Measurements from ENCODE around the gene SLX4. TPM values are rescaled to one million over a fixed set of nuclear protein-coding genes. Genes with fewer than 3 reads are reported as not detected.

The SLX4 gene
- total and polyA plus RNA-seq, 4 donors = 0.50 to 5.0 (median 4.5) TPM

DNA sequence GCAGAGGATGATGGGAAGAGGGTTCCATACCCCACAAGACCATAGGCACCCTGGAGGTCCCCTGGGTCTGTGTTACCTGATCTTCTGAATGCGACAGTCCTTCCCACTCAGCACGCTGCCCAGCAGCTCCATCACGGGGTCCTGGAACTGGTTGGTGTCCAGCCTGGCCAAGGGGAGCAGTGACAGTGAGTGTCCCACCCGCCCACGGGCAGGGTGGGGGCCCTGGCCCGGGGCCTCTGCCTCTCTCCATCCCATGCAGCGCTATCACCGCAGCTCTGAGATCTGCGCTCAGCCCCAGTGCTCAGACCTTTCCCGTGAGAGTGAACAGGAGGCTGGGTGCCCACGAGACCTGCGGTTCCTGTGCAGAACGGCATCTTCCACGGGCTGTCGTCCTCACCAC lies 49.8 kb downstream of the SLX4 start:
- DNase-seq (no peak), ATAC-seq (ENCODE audit: low FRiP score) (no peak)
- no peaks in the 10 kb centered on the region for H3K9me3 ChIP-seq (ENCODE audit: control insufficient read depth, low read length)
- 86 to 91% methylated on average over 15 of the region's 15 CpGs for WGBS, 2 donors
- H3K27ac ChIP-seq (ENCODE audit: low read depth in 1 of 2, low read length in 2 of 2) = no peak overlapping the region
- intact Hi-C loops (cut with DNase I) = no loop called here
- H3K4me3 ChIP-seq (ENCODE audit: low read length in 2 of 2) = no peak overlapping the region
- H3K4me1 ChIP-seq (ENCODE audit: control insufficient read depth in 1 of 2, insufficient read depth in 2 of 2, low read length in 2 of 2) = no peaks in the 10 kb centered on the region
- no peaks in the 10 kb centered on the region for H3K27me3 ChIP-seq (ENCODE audit: control insufficient read depth in 1 of 2, insufficient read depth in 2 of 2, low read length in 1 of 2)
- no peaks in the 10 kb centered on the region for H3K36me3 ChIP-seq (ENCODE audit: control insufficient read depth in 1 of 2, insufficient read depth in 2 of 2, low read length in 1 of 2)

DNA sequence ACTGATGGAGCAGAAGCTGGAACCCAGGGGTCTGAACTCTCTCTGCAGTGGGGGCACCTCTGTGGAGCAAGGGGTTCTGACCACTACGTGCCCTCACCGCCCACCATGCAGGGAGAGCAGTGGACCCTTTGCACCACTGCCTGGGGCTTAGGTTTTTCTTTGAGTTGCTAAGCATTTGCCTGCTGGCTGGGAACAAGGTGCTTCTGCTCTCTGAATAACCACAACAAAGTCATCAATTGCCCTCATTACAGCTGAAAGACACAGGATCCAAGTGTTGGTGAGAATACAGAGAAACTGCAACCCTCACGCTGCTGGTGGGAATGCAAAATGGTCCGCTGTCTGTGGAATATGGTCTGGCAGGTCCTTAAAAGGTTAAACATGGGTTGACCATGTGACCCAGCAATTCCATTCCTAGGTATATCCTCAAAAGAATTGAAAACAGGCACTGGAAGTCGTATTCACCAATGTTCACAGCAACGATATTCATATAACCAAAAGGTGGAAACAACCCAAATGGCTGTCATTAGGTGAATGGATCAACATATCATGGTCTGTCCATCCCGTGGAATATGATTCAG lies 57.0 kb downstream of the SLX4 start:
- WGBS, 2 donors = 90 to 94% methylated on average over 7 of the region's 7 CpGs
- intact Hi-C loops (cut with DNase I) = no loop called here
- no peak overlapping the region for H3K27ac ChIP-seq (ENCODE audit: low read depth in 1 of 2, low read length in 2 of 2)

DNA sequence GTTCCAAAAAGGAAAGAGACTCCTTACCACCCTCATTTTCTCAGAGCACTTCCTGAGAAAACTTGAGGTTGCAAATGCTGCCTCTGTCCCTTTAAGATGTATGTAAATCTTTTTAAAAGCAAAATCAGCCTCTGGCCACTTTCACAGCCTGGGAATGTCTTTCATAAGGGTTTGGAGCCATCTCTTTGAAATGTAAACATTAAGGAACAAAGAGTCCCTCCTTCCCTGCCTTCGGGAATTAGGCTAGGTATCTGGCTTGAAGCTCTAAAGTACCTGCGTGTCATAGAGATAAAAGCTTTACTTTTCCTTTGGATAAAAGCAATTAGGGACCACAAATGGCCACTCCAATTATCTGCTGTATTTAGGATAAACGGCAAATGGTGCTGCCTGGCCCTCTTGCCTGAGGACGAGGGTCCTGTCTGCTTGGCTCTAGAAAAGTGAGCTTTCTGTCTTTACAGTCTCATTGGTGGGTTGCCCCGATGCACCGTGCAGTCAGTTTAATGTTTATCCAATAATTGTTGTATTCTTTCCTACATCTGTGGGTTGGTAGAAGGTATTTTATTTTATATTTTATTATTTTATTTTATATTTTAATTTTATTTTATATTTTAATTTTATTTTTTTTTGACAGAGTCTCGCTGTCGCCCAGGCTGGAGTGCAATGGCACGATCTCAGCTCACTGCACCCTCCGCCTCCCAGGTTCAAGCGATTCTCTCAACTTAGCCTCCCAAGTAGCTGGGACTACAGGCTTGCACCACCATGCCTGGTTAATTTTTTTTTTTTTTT lies 58.1 kb downstream of the SLX4 start:
- intact Hi-C loops (cut with DNase I) = no loop called here
- Histone ChIP-seq H3K27ac (ENCODE audit: low read depth in 1 of 2, low read length in 2 of 2) (no peak overlapping the region), H3K9me3 (ENCODE audit: control insufficient read depth, low read length) (no peaks in the 10 kb centered on the region), H3K4me1 (ENCODE audit: control insufficient read depth in 1 of 2, insufficient read depth in 2 of 2, low read length in 2 of 2) (no peaks in the 10 kb centered on the region), H3K27me3 (ENCODE audit: control insufficient read depth in 1 of 2, insufficient read depth in 2 of 2, low read length in 1 of 2) (no peaks in the 10 kb centered on the region), H3K36me3 (ENCODE audit: control insufficient read depth in 1 of 2, insufficient read depth in 2 of 2, low read length in 1 of 2) (no peaks in the 10 kb centered on the region), H3K4me3 (ENCODE audit: low read length in 2 of 2) (no peak overlapping the region)
- DNase-seq (no peak), ATAC-seq (ENCODE audit: low FRiP score) (no peak)
- WGBS, 2 donors = 73 to 78% methylated on average over 11 of the region's 11 CpGs

More for the DNA sequence above, 57.0 kb downstream of the SLX4 start:
- H3K9me3 ChIP-seq (ENCODE audit: control insufficient read depth, low read length) = no peaks in the 10 kb centered on the region
- H3K4me1 ChIP-seq (ENCODE audit: control insufficient read depth in 1 of 2, insufficient read depth in 2 of 2, low read length in 2 of 2) = no peaks in the 10 kb centered on the region
- ATAC-seq (ENCODE audit: low FRiP score) (no peak), DNase-seq (no peak)
- no peaks in the 10 kb centered on the region for H3K36me3 ChIP-seq (ENCODE audit: control insufficient read depth in 1 of 2, insufficient read depth in 2 of 2, low read length in 1 of 2)
- H3K27me3 ChIP-seq (ENCODE audit: control insufficient read depth in 1 of 2, insufficient read depth in 2 of 2, low read length in 1 of 2) = no peaks in the 10 kb centered on the region
- H3K4me3 ChIP-seq (ENCODE audit: low read length in 2 of 2) = no peak overlapping the region

DNA sequence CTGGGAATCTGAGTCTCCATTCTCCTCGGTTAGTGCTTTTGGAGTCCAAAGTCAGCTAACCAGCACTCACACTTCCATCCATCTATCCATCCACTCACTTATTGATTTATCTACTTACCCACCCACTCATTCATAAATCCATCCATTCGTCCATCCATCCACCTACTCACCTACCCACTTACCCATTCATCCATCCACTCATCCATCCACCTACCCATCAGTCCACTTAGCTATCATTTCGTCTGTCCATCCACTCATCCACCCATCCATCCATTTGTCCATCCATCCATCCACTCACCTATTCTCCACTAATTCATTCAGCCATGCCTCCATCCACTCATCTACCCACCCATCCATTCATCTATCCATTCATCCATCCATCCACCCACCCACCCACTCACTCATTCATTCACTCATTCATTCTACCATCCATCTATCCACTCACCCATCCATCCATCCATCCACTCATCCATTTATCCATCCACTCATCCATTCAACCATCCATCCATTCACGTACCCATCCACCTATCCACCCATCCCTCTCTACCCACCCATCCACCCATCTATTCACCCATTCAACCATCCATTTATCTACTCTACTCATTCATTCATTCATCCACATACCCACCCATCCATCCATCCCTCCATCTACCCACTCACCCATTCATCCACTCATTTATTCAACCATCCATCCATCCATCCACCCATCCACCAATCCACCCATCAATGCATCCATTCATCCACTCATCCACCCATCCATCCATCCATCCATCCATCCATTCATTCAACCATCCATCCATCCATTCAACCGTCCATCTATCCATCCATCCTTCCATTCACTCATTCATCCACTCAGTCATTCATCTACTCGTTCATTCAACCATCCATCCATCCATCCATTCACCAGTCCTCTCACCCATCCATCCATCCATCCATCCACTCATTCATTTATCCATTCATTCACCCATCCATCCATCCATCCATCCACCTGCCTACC lies 60.3 kb downstream of the SLX4 start:
- no peak for DNase-seq
- WGBS, 2 donors = 91 to 92% methylated on average over 6 of the region's 6 CpGs
- Histone ChIP-seq H3K4me1 (ENCODE audit: control insufficient read depth in 1 of 2, insufficient read depth in 2 of 2, low read length in 2 of 2) (no peaks in the 10 kb centered on the region), H3K27ac (ENCODE audit: low read depth in 1 of 2, low read length in 2 of 2) (no peak overlapping the region), H3K27me3 (ENCODE audit: control insufficient read depth in 1 of 2, insufficient read depth in 2 of 2, low read length in 1 of 2) (no peaks in the 10 kb centered on the region), H3K9me3 (ENCODE audit: control insufficient read depth, low read length) (no peaks in the 10 kb centered on the region), H3K4me3 (ENCODE audit: low read length in 2 of 2) (no peak overlapping the region), H3K36me3 (ENCODE audit: control insufficient read depth in 1 of 2, insufficient read depth in 2 of 2, low read length in 1 of 2) (no peaks in the 10 kb centered on the region)
- intact Hi-C loops (cut with DNase I) = no loop called here
- no peak for ATAC-seq (ENCODE audit: low FRiP score)

DNA sequence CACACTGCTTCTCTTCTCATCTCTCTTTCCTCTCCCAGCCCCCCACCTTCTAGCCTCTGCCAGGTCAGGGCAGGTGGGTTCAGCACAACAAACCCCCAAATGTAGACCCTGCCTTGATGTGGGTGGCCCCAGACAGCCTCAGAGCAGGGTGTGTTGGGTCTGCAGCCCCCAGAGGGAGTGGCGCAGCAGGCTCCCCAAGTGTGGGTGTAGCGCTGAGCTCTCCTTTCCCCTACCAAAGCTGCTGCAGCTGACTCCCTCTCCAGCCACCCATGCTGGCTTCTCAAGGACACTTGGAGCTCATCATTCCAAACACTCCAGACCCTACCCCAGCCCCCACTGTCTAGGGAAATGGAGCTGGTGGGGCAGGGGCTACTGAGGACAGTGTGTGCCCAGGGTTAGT lies 61.5 kb downstream of the SLX4 start:
- Histone ChIP-seq H3K27me3 (ENCODE audit: control insufficient read depth in 1 of 2, insufficient read depth in 2 of 2, low read length in 1 of 2) (no peaks in the 10 kb centered on the region), H3K36me3 (ENCODE audit: control insufficient read depth in 1 of 2, insufficient read depth in 2 of 2, low read length in 1 of 2) (no peaks in the 10 kb centered on the region), H3K4me3 (ENCODE audit: low read length in 2 of 2) (no peak overlapping the region), H3K9me3 (ENCODE audit: control insufficient read depth, low read length) (no peaks in the 10 kb centered on the region), H3K4me1 (ENCODE audit: control insufficient read depth in 1 of 2, insufficient read depth in 2 of 2, low read length in 2 of 2) (no peaks in the 10 kb centered on the region), H3K27ac (ENCODE audit: low read depth in 1 of 2, low read length in 2 of 2) (no peak overlapping the region)
- DNase-seq (no peak), ATAC-seq (ENCODE audit: low FRiP score) (no peak)
- WGBS, 2 donors = 97 to 98% methylated on average over 2 of the region's 2 CpGs
- intact Hi-C loops (cut with DNase I) = no loop called here

DNA sequence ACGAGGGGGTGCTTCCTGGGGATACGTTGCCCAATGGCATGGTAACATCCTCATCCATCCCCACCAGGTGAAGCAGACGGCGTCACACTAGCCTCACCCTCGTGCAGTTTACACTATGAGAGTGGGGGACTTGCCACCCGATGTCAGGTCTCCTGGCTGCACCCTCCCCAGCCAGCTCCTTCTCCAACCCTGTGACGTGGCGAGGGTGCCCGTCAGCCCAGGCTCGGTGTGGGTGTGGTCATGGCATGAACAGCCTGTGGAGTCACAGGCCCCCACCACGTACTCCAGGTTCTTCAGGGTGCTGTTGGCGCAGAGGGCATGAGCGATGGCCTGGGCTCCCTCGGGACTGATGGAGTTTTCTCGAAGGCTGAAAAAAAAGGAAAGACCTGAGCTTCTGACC lies 62.5 kb downstream of the SLX4 start:
- DNase-seq (no peak), ATAC-seq (ENCODE audit: low FRiP score) (no peak)
- Histone ChIP-seq H3K4me1 (ENCODE audit: control insufficient read depth in 1 of 2, insufficient read depth in 2 of 2, low read length in 2 of 2) (no peaks in the 10 kb centered on the region), H3K4me3 (ENCODE audit: low read length in 2 of 2) (no peak overlapping the region), H3K36me3 (ENCODE audit: control insufficient read depth in 1 of 2, insufficient read depth in 2 of 2, low read length in 1 of 2) (no peaks in the 10 kb centered on the region), H3K27me3 (ENCODE audit: control insufficient read depth in 1 of 2, insufficient read depth in 2 of 2, low read length in 1 of 2) (no peaks in the 10 kb centered on the region), H3K27ac (ENCODE audit: low read depth in 1 of 2, low read length in 2 of 2) (no peak overlapping the region), H3K9me3 (ENCODE audit: control insufficient read depth, low read length) (no peaks in the 10 kb centered on the region)
- 89% methylated on average over 15 of the region's 15 CpGs for WGBS, 2 donors
- intact Hi-C loops (cut with DNase I) = no loop called here

DNA sequence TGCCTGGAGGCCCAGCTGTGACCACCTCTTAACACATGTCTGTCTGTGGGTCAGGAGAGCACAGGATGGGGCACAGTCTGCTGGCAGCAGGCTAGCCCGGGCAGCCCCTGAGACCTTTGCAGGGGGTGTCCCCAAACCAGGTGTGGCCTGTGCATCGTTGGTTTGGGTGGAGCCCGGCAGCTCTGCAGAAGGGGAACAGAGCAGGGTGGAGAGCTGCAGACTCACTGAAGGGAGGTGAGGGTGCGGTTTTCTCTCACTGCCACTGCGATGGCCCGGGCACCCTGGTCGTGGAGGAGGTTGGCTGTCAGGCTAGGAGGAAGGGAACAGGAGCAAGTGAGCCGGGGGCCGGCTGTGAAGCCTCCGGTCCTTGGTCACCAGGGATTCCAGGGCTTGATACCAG lies 63.0 kb downstream of the SLX4 start:
- H3K36me3 ChIP-seq (ENCODE audit: control insufficient read depth in 1 of 2, insufficient read depth in 2 of 2, low read length in 1 of 2) = no peaks in the 10 kb centered on the region
- ATAC-seq (ENCODE audit: low FRiP score) (no peak), DNase-seq (no peak)
- no peaks in the 10 kb centered on the region for H3K9me3 ChIP-seq (ENCODE audit: control insufficient read depth, low read length)
- no peak overlapping the region for H3K4me3 ChIP-seq (ENCODE audit: low read length in 2 of 2)
- 79 to 88% methylated on average over 10 of the region's 10 CpGs for WGBS, 2 donors
- H3K27me3 ChIP-seq (ENCODE audit: control insufficient read depth in 1 of 2, insufficient read depth in 2 of 2, low read length in 1 of 2) = no peaks in the 10 kb centered on the region
- no peaks in the 10 kb centered on the region for H3K4me1 ChIP-seq (ENCODE audit: control insufficient read depth in 1 of 2, insufficient read depth in 2 of 2, low read length in 2 of 2)
- intact Hi-C loops (cut with DNase I) = no loop called here
- no peak overlapping the region for H3K27ac ChIP-seq (ENCODE audit: low read depth in 1 of 2, low read length in 2 of 2)

DNA sequence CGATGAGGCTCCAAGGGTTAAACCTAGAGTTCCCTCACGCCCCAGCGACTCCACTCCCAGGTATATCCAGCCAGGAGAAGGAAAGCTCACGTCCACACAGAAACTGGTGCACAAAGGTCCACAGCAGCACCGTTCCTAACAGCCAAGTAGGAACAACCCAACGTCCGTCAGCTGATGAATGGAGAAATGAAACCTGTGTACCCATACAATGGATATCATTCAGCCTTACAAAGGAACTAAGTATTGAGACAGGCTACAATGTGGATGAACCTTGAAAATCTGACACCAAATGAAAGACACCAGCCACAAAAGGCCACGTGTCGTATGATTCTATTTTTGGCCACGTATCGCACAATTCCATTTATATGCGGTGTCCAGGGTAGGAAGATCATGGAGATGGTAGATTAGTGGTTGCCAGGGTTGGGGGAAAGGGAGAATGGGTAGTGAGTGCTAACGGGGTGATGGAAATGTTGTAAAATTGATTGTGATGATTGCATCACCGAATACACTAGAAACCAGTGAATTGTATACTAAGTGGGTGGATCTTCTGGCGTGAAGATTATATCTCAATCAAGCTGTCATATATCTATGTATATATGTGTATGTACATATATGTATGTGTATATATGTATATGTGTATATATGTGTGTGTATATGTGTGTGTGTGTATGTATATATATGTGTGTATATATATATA lies 64.3 kb downstream of the SLX4 start:
- Histone ChIP-seq H3K27me3 (ENCODE audit: control insufficient read depth in 1 of 2, insufficient read depth in 2 of 2, low read length in 1 of 2) (no peaks in the 10 kb centered on the region), H3K4me3 (ENCODE audit: low read length in 2 of 2) (no peak overlapping the region), H3K27ac (ENCODE audit: low read depth in 1 of 2, low read length in 2 of 2) (no peak overlapping the region), H3K9me3 (ENCODE audit: control insufficient read depth, low read length) (no peaks in the 10 kb centered on the region), H3K4me1 (ENCODE audit: control insufficient read depth in 1 of 2, insufficient read depth in 2 of 2, low read length in 2 of 2) (peaks cover 2 to 5% of the 10 kb centered on the region in 2 donors), H3K36me3 (ENCODE audit: control insufficient read depth in 1 of 2, insufficient read depth in 2 of 2, low read length in 1 of 2) (no peaks in the 10 kb centered on the region)
- intact Hi-C loops (cut with DNase I) = no loop called here
- WGBS, 2 donors = 89 to 90% methylated on average over 15 of the region's 15 CpGs
- no peak for DNase-seq
- no peak for ATAC-seq (ENCODE audit: low FRiP score)

All from aorta (tissue), 5 donors.